SKM-1 (cell line): ENCODE results near the gene HUS1.
"Not testable (repeated sequence)": the region's sequence is repeated elsewhere in the genome, so short reads cannot be mapped to it uniquely, and the experiment has no call there.

Experiments used
- DNase-seq: peaks from one replicate; lab custom pipeline; 2025; ENCODE audit not compliant: unreplicated experiment; lab: John Stamatoyannopoulos, UW

The HUS1 gene

DNA sequence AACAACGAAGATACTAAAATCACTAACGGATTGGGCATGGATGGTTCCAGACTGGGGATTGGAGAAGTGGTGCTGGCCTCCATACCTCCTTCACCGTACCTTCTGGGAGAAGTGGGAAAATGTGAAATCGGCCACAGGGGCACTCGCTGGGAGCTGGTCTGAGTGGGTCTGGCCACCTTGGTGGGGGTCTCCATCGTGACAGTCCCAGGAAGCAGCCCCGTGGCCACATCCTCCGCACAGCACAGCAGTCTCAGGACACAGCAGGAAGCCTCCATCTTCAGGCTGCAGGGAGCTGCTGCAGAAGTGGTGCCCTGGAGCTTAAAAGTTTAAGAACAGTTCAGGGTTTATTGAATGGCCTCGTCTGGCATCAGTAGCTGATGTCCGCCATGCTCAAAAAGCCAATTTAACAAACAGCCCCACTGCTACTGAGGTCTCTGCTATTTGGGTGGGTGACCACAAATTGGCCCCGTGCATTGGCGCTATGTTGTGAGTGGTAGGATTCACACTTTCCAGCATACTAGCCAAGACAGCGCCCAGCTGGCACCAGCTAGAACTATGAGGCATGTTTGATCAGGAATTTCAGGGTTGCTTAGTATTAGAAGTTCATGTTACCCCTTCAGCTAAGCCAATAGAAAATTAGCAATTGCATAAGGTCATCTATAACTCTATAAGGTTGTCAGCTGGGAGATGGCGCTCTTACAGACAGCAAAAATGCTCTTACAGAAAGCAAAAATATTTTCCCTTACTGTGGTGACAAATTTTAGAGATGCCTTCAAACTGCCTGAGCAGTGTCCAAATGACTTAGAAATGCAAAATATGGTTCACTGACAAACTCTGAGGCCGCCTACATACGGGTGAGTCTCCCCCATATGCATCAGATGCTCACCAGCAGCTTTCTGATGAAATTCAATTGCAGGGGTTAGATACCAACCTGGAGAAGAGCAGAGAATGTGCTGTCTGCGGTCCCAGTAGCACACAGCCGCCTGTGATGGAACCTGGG, 48.1 kb downstream of the HUS1 start:
- no peak for DNase-seq

DNA sequence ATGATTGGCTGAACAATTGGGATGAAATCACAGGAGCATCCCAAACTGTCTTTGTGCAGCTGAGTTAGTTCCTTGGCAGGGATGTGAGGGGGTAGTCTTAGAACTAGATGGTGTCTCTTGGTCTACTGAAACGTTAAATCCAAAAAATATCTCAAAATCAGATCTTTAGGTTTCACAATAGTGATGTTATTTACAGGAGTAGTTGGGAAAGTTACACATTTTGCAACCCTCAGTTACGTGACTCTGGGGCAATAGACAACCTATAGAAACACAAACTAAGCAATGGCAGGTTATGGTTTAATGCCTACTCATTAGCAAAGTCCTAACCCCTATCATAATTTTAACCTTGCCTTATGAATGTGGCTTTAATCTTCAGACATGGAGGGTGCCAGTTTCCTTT, 55.1 kb downstream of the HUS1 start:
- DNase-seq = no peak

DNA sequence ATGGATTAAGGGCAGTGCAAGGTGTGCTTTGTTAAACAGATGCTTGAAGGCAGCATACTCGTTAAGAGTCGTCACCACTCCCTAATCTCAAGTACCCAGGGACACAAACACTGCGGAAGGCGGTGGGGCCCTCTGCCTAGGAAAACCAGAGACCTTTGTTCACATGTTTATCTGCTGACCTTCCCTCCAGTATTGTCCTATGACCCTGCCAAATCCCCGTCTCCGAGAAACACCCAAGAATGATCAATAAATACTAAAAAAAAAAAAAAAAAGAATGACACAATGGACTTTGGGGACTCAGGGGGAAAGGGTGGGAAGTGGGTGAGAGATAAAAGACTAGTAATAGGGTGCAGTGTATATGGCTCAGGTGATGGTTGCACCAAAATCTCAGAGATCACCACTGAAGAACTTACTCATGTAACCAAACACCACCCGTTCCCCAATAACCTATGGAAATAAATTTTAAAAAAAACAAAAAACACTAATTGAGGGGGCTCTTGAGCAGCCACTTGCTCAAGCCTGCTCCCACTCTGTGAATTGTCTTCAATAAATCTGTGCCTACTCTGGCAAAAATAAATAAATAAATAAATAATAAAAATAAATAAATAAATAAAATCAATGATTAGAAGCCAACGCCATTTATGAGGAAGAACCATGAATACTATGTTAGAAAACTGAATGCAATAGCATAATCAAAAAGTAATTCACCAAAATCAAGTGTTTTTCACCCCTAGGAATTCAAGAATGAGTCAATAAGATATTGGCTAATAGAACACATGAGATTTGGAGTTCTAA, 56.1 kb downstream of the HUS1 start:
- not testable (repeated sequence) for DNase-seq

DNA sequence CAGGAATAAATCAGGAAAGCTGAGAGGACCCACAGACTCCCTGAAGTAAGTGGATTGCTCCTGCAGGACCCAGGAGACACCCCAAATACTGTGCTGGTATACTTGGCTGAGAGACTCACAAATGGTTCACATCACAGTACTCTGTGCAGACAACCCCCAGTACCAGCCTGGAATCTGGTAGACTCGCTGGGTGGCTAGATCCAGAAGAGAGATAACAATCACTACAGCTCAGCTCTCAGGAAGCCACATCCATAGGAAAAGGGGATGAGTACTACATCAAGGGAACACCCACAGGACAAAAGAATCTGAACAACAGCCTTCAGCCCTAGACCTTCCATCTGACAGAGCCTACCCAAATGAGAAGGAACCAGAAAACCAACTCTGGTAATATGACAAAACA, 62.9 kb downstream of the HUS1 start:
- DNase-seq = not testable (repeated sequence)

DNA sequence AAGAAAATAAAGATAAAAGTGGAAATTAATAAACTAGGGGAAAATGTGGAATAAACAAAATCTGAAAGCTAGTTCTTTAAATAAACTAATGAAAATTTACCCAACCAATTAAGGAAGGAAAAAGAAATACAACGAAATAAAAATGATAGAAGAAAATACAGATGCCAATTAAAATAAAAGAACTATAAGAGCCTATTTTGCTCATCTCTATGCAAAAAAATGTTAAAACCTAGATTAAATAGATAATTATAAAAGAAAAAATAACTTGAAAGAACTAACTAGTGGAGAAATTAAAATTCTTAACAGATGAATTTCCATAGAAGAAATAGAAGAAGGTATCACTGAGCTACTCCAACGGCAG, 63.8 kb downstream of the HUS1 start:
- no peak for DNase-seq

DNA sequence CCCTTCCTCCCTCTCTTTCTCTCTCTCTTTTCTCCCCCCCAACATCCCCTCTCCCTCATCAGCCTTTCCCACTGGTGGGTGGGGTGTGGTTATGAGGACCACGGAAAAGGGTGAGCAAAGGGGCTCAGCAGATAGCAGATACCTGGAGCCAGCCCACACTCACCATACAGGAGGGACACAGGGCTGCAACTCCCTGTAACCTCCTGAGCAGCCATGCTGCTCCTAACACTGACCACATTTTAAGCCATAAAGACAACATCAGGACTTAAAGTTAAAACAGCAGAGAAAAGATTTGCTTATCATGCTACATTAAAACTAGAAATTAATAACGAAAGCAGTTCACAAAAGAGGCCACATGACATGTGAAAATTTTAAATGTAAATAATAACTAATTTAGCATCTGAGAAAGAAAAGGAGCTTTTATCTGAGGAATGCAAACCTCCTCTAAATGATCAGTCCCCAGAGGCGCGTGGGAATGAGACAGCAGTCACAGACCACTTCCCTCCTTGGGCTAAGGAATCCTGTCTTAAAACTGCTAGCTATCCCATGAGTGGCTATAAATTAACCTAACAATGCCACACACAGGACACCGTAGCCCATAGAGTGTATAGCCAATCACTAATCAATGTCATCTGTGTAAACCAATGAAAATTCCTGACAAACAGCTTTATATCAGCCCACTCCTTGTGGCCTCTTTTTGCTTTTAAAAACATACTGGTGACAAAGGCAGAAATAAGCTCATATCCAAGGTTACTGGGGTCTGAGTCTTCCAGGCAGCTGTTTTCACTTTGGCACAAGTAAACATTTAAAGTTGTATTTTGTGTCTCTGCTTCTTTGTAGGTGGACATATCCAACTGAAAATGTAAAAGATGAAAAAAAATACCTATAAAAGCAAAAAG, 64.4 kb downstream of the HUS1 start:
- DNase-seq = no peak
